KOPT-K1 (cell line): ENCODE results near the gene CAB39L.

Experiments used
- H3K27ac ChIP-seq: fragments of 200-600 bp; sonication (generic); 2 replicates; pipeline ENCODE4 v1.5.1; 2016; ENCODE audit warnings: antibody characterized with exemption, mild to moderate bottlenecking, low read depth, low read length; ENCODE audit not compliant: poor library complexity, severe bottlenecking
- H3K36me3 ChIP-seq: fragments of 200-600 bp; sonication (generic); 2 replicates; pipeline ENCODE4 v1.5.1; 2017; ENCODE audit warnings: antibody characterized with exemption, mild to moderate bottlenecking, low read length, moderate library complexity; ENCODE audit not compliant: insufficient read depth
- H3K9me3 ChIP-seq: fragments of 200-600 bp; sonication (generic); 2 replicates; pipeline ENCODE4 v1.5.1; 2017; ENCODE audit warnings: antibody characterized with exemption, low read length, mild to moderate bottlenecking; ENCODE audit not compliant: insufficient read depth, poor library complexity, severe bottlenecking

Gene CAB39L

DNA sequence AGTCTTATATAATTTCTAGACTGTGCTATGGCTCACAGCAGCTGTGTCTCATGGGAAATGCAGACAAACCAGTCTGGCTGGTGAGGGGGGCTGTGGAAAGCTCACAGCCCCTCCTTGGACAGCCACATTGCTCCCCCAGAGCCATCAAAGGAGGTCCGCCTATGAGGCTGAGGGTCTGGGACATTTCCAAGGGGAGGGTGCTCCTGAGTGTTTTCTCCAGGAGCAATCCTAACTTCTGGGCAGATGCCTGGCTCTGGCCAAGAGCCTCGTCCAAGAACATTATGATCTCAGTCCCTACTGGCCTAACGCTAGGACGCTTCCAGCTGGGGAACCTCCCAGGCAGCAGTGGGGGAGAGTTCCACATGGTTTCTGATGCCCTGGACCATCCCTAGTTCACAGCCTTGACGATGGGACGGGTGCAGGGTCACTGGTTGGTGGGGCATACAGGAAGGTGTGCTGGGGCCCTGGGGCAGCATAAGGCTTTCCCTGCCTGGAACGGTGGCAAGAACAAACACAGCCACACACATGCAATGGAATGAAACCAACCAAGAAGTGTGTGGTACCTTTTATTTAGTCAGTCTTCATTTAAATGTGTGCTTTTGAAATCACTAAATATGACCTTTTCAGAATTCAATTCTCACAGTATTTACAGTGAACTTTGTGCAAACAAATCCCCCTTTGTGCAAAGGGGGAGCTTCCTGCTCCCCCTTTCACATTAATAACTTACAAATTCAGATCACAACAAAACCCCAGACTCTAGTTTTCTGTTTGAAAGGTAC, 135.6 kb downstream of the CAB39L start:
- Histone ChIP-seq H3K9me3 (no peaks in the 10 kb centered on the region), H3K27ac (no peak overlapping the region), H3K36me3 (no peaks in the 10 kb centered on the region)

DNA sequence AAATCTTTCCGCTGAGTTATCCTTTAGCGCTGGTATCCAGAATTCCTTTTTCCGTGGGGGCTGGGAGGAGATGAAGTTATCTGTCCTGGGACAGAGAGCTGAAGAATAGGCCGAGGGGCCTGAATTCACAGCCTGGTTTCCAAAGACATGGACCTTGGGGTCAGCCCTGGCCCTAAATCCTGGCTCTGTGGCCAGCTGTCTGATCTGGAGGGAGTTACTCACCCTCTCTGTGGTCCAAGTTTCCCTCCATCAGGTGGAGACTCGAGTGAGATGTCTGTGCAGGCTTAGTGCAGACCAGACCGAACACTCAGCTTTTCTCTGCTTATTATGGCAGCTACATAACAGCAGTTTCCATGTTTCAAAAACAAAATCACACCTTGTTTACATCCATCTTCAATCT, 136.5 kb downstream of the CAB39L start:
- Histone ChIP-seq H3K9me3 (no peaks in the 10 kb centered on the region), H3K36me3 (no peaks in the 10 kb centered on the region), H3K27ac (no peak overlapping the region)

DNA sequence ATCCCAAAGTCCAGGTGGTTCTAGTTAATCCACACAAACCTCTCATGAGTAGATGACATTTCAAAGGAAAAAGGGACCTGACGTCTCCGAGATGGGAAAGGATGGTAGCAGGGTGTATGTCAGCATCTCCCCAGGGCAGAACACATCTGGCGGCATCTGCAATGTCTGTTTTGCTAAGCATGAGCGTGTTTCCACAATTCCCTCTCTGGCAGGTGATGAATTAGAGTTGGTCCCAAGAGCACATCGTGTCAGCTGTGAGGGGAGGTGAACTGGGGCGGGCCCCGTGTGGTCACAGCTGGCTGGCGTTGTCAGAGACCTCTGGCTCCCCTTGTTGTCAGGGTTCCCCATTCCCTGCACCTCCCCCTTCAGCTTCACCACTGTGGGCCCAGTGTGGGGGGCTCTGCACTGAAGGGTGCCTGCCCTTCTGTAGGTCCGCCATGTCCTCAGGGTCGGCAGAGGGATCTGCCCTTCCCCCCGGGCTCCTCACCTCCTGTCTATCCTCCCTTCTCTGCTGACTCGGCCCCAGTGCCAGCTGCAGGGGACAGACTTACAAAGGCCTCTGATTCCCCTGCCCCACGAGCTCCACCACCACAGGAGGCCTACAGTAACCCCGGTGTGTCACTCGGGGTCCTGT, 138.0 kb downstream of the CAB39L start:
- Histone ChIP-seq H3K36me3 (no peaks in the 10 kb centered on the region), H3K27ac (no peak overlapping the region)

DNA sequence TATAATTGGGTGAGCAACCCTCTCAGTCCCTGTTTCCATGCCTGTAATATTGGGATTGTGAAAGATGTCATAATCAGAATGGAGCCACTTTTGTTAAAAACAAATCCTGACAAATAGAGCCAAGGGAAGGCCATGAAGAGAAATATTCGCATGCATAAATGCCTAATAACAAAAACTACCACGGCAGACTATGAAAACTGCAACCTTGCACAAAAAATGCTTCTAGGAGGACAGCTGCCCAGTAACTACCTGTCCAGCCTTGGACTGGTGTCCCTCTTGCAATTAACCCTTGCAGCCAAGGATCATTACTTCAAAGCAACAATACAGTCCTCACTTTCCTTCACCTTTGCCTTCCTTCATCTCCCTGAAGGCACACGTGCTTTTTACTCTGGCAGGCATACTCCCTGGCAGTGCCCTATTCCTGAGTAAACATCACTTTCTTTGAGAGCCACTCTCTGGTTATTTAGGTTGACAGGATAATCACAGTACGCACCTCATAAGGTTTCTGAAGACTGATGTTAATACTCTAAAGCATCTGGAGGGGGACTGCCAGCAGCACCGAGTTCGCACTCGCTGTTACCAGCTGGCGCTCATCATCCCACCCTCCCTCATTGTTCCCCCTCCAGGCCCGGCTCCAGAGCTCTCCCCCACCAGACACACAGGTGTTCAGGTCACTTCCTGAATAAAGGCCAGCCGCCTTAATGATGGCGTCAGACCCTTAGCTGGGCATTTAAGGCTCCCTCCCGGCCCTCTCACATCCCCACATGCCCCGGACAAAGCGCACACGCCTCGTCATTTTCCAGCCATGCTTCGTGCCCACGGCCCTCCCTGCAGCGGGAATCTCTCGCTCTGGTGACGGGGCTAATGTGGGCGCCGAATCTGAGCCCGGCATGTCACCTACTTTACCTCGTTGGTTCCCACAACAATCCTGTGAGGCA, 138.8 kb downstream of the CAB39L start:
- Histone ChIP-seq H3K27ac (no peak overlapping the region), H3K36me3 (no peaks in the 10 kb centered on the region), H3K9me3 (no peaks in the 10 kb centered on the region)

More for the DNA sequence above, 138.0 kb downstream of the CAB39L start:
- H3K9me3 ChIP-seq = no peaks in the 10 kb centered on the region

DNA sequence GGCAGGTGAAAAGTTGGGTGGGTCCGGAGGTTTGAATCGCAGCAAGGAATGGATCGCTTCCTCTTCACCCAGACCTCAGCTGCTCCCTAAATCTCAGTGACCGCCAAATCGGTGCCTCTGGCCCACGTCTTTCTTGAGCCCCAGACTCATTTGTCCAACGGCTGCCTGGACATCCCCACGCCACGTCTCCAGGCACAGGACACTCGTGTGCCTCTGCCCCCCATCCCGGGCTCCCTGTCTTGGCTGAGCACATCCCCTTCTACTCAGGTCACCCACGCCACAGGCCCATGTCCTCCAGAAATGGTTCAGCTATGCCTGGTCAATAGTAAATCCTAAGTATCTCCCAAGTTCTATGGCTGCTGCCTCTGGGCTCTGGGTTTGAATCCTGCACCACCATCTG, 139.5 kb downstream of the CAB39L start:
- H3K36me3 ChIP-seq = no peaks in the 10 kb centered on the region
- no peaks in the 10 kb centered on the region for H3K9me3 ChIP-seq
- no peak overlapping the region for H3K27ac ChIP-seq

DNA sequence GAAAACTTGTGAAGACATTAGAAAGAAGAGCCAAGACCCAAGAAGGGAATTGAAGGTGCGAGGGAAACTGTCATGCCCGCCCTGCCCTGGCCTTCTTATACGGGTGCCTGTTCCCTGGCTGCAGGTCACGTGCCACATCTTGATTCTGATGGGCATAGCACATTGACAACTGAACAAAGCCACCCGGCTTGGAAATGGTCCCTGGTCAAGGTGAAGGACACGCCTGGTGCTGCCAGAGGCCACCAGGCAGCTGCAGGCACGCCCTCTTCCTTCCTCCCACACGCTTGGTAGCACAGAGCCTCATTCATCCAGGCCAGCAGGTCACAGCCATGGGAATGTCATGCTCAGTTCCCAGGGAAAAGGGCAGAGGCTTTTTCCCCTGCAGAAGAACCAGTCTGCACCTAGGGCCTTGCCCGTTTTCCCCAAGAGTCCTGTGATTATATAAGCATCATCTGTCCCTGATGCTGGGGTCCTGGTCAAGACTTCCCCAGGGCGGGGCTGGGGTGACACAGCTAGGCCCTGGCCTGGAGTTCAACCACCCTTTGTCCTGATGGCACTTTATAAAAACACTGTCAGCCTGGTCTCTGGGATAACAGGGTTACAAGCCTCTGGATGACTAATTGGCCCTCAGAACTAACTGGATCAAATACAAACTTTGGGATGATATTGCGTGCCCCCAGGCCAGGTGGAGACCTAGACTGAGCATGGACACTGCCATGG, 140.2 kb downstream of the CAB39L start:
- no peaks in the 10 kb centered on the region for H3K36me3 ChIP-seq
- H3K27ac ChIP-seq = no peak overlapping the region
- no peaks in the 10 kb centered on the region for H3K9me3 ChIP-seq

DNA sequence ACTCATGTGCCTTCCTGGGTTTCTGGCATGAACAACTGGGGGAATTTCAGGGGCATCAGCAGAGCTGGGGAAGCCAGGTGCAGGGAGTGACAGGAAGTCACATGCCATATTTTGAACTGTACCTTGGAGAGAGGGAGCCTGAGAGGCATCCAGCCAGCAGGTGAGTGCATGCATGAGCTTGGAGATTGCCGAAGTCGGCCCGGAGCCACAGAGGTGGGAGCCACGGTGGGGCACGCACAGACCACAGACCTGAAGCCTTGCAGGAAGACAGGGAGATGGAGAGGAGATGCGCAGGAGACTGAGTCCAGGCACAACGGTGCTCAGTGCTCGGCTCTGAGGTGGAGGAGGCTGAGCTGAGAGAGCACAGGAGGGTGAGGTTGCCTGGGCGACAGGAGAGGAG, 141.0 kb downstream of the CAB39L start:
- Histone ChIP-seq H3K27ac (no peak overlapping the region), H3K36me3 (no peaks in the 10 kb centered on the region), H3K9me3 (no peaks in the 10 kb centered on the region)

DNA sequence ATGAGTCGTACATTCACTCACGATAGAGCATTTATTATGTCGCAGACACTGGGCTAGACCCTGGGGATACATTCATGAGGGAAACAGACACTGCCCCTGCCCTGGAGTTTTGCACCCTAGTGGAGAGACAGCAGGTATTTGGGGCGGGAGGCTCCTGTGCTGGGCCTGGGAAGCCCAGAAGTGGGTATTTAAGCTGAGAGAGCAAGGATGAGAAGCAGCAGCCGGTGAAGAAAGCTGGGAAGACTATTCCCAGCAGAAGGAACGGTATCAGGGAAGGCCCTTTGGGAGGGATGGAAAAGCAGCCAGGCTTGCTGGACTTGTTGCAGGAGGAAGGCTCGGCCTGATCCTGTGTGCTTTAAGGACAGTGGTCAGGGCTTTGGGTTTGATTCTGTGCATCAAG, 141.6 kb downstream of the CAB39L start:
- Histone ChIP-seq H3K9me3 (no peaks in the 10 kb centered on the region), H3K27ac (no peak overlapping the region)

DNA sequence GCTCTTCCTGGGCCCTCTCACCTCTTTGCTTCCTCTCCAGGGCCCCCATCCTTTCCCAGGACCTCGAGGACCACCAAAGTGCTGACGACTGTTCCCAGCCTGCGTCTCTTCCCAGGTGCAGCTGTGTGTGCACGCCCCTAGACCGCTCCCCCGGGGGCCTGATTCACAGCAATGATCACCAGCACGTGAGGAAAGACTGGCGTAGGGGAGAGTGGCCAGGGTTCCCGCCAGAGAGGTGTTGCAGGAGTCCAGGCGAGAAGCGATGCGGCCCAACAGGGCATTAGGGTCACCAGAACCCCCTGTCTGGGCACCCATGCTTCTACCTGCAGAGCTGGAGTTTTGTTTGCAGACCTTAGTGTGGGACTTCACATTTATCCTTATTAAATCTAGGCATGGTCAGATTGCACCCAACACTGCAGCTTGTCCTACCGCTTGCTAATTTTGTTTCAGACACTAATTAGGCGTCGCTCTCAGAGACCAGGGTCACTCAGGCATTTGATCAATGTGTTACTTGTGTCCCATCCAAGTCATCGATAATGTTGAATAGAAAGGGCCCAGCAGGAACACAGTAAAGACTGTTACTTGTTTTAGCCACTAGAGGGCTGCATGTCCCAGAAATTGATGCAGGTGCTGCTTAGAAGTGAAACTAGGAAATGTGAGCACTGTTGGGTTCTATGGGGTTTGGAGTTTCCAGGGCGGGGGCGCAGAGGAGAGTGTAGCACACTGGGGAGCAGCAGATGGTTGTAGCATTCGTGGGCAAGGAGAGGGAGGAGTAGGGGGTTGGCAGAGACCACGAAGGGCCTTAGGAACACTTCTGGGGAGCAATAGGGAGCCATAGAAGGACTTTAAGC, 142.9 kb downstream of the CAB39L start:
- Histone ChIP-seq H3K9me3 (no peaks in the 10 kb centered on the region), H3K27ac (no peak overlapping the region), H3K36me3 (no peaks in the 10 kb centered on the region)

More for the DNA sequence above, 141.6 kb downstream of the CAB39L start:
- no peaks in the 10 kb centered on the region for H3K36me3 ChIP-seq

DNA sequence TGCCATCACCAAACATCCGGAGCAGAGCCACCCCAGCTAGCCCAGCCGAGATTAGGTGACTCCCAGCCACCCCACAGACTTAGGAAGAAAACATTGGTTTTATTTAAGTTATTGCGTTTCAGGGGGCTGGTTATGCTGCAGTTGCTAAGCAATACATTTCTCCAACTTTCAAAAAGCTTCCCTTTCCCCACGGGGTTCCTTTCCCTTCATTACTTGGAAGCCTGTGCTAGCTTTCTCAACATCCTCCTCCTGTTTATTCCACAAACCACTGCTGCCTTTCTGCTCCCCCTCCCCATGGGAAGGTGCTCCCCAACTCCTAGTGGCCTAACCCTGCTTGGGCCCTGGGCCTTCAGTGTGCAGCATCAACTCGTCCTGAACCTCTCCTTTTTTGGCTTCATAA, 143.6 kb downstream of the CAB39L start:
- no peaks in the 10 kb centered on the region for H3K9me3 ChIP-seq
- H3K36me3 ChIP-seq = no peaks in the 10 kb centered on the region
- H3K27ac ChIP-seq = no peak overlapping the region

DNA sequence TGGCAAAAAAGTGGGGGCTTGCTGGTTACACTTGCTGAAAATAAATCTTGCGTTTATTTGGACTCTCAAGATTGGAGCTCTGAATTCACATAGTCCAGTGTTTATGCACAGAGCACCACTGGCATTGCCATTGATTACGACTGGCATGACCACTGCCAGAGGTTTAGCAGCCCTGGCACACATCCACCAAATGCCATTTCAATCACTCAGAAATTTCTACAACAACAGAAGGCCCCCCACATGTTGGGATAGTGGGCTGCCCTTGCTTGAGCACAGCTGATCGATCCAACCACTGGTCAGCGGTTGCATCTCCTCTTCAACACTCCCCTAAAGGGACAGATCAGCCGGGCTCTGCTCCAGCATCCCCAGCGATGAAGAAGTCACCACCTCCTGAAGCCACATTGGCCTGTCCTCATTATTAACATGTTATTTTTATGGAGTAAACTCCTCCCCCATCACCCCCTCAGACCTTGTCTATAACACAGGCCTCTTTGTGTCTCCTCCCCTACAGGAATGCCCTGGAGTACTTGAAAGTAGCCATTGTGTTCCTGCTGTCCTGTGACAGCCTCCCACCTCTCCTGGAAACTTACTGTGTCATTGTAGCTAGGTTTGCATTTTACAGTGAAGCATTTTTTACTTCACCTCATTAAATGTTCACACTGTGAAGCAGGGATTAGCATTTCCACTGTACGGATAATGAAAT, 144.8 kb downstream of the CAB39L start:
- Histone ChIP-seq H3K9me3 (no peaks in the 10 kb centered on the region), H3K27ac (no peak overlapping the region)

DNA sequence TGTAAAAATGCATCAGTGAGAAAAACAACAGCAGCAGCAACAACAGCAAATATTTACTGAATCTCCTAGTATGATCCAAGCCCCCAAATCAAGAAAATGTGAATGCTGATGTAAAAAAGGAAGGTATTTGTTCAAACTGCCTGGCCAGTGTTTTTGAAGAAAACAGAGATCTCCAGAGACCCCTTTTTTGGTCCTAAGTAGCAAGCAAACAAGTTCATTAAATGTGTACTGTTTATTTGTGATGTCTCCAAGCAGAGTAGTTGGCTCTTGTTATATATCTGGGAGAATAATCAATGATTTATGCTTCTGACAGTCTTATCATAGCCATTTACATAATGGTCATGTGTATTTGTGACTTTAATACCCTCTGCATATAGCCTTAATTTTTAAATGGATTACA, 145.4 kb downstream of the CAB39L start:
- Histone ChIP-seq H3K9me3 (no peaks in the 10 kb centered on the region), H3K36me3 (0 out of 2 replicates have a peak, but pooled peaks cover under 1% of the 10 kb centered on the region), H3K27ac (no peak overlapping the region)

More for the DNA sequence above, 144.8 kb downstream of the CAB39L start:
- H3K36me3 ChIP-seq = no peaks in the 10 kb centered on the region

DNA sequence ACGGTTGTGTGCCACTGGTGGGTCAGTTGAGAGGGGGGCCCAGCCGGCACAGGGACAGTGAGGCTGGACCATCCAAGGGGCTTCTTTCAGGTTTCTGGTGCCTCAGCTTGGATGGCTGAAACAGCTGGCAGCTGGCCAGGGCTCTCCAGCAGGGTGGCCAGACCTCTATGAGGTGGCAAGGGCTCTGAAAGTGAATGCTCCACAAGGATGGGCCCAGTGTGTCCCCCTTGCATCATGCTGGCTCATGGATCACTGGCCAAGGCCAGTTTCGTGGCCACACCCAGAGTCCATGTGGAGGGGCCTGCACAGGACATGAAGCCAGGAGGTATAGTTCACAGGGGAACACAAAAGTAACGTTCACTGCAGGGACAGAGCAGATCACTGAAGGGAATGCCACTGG, 146.5 kb downstream of the CAB39L start:
- H3K27ac ChIP-seq = no peak overlapping the region
- no peaks in the 10 kb centered on the region for H3K9me3 ChIP-seq
- peaks cover 12% of the 10 kb centered on the region; the same call in 1 of the 2 replicates for H3K36me3 ChIP-seq
